ENCODE data around the gene CYP2U1.

- TF ChIP-seq CTCF (conservative IDR thresholded peaks at IDR 0.05; ENCODE audit: low read depth, low read length), result no peak
- no peak for TF ChIP-seq POLR2A (IDR thresholded peaks at IDR 0.05; ENCODE audit: low read depth, low read length)
Measured at GRCh38 chr4:107956011-107956410, 24.7 kb downstream of the CYP2U1 start.
